Measurements from ENCODE around the gene FGF14.

- TF ChIP-seq CTCF (IDR thresholded peaks at IDR 0.05) = no peak
- no peak for TF ChIP-seq EZH2 (IDR thresholded peaks at IDR 0.05)
Measured at GRCh38 chr13:101751488-101751887, 650.4 kb downstream of the FGF14 start.

Data from neural progenitor cell (in vitro differentiated cells).